Articular chondrocyte of knee joint (primary cell): Measurements from ENCODE around the gene FAM234B. TPM values are rescaled to one million over a fixed set of nuclear protein-coding genes. Genes with fewer than 3 reads are reported as not detected.

Source experiments
- total RNA-seq: library from RNA; depleted of rRNA; stranded (reverse); fragments of >200 nt; gene quantifications from 2 replicates; pipeline ENCODE4 v1.2.3, GENCODE V29; 2012

The FAM234B gene
- 5.2 and 7.1 TPM in 2 replicates for total RNA-seq

GRCh38 chr12:13044002-13044905 lies at the start of gene FAM234B:
Gene FAM234B (plus strand): TSS chr12:13044381. CDS start chr12:13044404, 23 bp downstream.

GRCh38 chr12:12999959-13000615 lies 44.1 kb upstream of the FAM234B start, which contains the start of gene HEBP1:
Gene HEBP1 (minus strand): TSS chr12:13000265. CDS start chr12:13000114, 151 bp downstream.

GRCh38 chr12:13103391-13104033 lies 59.3 kb downstream of the FAM234B start, which contains the start of gene GSG1:
Gene GSG1 (minus strand): TSS chr12:13103667. CDS start chr12:13103512, 155 bp downstream.

Other genes starting within 250 kb of the FAM234B start
- gene DDX47, start 231.0 kb upstream of the FAM234B start, total RNA-seq, result 68.1 and 79.7 TPM in 2 replicates
- gene GPRC5A, start 152.8 kb upstream of the FAM234B start, total RNA-seq, result 28.9 and 33.8 TPM in 2 replicates
- not detected in 2 replicates for gene GPRC5D, start 92.2 kb upstream of the FAM234B start, total RNA-seq
- 10.5 and 11.9 TPM in 2 replicates for gene HEBP1, start 44.1 kb upstream of the FAM234B start, total RNA-seq
- 0.13 TPM in 1 of 2 replicates, not detected in the other for gene GSG1, start 59.3 kb downstream of the FAM234B start, total RNA-seq
- 138 and 282 TPM in 2 replicates for gene EMP1, start 152.3 kb downstream of the FAM234B start, total RNA-seq